Endometrial microvascular endothelial cells (primary cell): ENCODE measurements around the gene DTWD2. TPM values are rescaled to one million over a fixed set of nuclear protein-coding genes. Genes with fewer than 3 reads are reported as not detected.
"Not testable (repeated sequence)": the region's sequence is repeated elsewhere in the genome, so short reads cannot be mapped to it uniquely, and the experiment has no call there.

Experiments used
- in situ Hi-C: cut with HindIII; loops from 2 replicates; pipeline ENCODE4 v1.10.0; 2017; ENCODE audit warnings: low sequenced_read_pairs, low pct_unique_long_range_greater_than_20kb; ENCODE audit errors: inconsistent ontology term
- total RNA-seq: library from RNA; depleted of rRNA; stranded (reverse); fragments of >200 nt; gene quantifications from one replicate; pipeline ENCODE4 v1.2.3, GENCODE V29; 2015; ENCODE audit errors: inconsistent ontology term

The DTWD2 gene
- total RNA-seq, 1 donor from 2014 or later: 0.84 TPM

DNA sequence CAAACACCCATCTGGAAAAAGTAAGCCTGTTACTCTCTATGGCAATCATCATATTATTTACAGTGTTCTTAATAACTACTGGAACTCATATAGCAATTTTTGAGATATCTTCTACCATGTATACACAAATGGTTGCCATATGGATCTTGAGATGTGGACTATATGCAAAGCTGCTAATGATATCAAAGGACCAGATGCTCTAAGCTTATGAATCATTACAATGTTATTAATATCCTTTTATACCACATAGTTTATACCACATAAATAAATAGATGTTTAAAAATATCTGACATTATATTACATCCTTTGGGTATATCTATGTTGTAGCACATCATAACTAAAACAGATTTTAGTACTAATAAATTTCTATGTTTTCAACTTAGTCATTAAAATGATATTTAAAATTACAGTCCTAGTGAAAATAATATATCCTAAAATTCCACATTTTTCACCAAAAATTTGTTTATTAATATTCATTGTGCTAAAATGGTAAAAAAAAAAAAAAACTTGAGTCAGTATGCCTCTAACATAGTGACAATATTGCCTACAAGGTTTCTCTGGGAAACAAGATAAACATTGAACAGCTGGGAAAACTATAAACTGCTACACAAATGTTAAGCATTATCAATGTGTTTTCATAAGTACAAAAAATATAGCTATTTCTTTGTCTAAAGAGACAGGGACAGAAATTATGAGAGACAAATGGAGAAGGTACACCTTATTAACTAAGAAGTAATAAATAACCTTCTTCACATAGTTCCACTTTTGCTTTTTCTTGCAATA is 85.5 kb downstream of the DTWD2 start:
- in situ Hi-C loops: no loop called here

DNA sequence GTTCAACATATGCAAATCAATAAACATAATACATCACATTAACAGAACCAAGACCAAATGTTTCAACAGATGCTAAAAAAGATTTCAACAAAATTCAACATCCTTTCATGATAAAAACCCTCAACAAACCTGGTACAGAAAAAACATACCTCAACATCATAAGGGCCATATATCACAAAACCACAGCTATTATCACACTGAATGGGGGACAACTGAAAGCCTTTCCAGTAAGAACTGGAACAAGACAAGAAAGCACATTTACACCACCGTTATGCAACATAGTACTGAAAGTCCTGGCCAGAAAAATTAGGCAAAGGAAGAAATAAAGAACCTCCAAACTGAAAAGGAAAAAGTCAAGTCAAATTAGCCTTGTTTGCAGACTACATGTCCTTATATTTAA is 93.6 kb downstream of the DTWD2 start:
- in situ Hi-C loops: no loop called here

DNA sequence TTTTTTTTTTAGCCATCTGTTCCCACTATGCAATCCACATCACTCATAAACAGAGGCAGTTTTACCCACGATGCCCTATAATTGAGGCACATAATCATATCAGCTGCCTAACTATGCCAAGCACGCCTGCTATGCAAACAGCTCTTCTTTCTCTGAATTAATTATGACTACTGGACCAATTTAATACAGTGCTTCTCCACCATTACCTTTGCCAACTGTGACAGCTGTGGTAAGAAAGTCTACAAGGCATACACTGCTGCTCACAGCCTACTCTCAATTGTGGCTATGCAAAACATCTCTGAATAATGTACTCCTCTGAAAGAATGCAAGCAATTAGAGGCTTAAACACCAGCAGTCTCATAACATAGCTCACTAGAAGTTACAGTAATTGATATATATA is 97.1 kb downstream of the DTWD2 start:
- in situ Hi-C loops: no loop called here

DNA sequence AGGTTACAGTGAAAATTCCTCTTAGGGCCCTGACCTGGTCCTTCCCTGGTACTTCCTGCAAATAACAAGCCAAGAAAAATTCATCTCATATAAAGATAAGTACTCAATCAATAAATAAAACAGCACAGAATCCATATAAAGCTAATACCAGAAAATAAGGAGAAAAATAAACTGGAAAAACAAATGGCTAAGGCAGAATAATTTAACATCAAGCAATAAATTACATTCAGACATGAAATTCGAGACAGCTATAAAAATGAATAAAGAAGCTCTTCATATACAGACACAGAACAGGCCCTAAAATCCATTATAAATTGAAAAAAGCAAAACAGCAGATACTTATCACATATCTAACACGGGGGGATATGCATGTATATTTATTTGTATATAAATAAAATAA is 99.2 kb downstream of the DTWD2 start:
- in situ Hi-C loops: no loop called here

DNA sequence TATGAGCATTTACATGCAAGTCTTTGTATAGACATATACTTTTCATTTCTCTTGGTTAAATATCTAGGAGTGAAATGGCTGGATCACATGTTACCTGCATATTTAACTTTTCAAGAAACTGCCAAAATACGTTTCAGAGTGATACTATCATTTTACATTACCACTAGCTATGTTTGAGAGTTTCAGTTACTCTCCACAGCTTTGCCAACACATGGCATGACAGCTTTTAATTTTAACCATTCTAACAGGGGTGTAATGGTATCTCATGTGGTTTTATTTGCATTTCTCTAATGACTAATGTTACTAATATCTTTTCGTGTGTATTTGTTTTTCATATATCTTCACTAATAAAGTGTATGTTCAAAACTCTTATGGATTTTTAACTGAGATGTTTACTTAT is 99.8 kb downstream of the DTWD2 start:
- in situ Hi-C loops: no loop called here

DNA sequence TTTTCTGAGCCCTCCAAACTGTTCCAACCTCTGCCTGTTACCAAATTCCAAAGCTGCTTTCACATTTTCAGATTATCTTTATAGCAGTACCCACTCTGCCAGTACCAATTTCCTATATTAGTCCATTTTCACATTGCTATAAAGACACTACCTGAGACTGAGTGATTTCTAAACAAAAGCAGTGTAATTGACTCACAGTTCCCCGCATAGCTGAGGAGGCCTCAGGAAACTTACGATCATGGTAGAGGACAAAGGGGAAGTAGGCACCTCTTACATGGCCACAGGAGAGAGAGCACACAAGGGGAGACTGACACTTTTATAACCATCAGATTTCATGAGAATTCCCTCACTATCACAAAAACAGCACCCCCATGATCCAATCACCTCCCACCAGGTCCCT is 105.0 kb downstream of the DTWD2 start:
- in situ Hi-C loops: no loop called here

DNA sequence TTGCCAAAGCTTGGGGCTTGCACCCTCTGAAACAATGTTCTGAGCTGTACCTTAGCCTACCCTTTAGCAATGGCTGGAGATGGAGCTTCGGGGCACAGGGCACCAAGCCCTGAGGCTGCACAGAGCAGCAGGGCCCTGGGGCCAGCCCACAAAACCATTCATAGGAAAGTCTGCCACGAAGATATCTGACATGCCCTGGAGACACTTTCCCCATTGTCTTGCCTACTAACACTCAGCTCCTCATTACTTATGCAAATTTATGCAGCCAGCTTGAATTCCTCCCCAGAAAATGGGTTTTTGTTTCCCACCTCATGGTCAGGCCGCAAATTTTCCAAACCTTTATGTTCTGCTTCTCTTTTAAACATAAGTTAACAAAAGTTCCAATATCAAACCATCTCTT is 105.7 kb downstream of the DTWD2 start:
- in situ Hi-C loops: no loop called here

DNA sequence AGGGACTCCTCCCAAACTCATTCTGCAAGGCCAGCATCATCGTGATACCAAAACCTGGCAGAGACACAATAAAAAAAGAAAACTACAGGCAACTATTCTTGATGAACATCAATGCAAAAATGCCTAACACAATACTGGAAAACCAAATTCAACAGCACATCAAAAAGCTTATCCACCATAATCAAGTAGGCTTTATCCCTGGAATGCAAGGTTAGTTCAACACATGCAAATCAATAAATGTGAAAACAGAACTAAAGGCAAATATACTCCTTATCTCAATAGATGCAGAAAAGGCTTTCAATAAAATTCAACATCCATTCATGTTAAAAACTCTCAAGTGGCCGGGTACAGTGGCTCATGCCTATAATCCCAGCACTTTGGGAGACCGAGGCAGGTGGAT is 111.5 kb downstream of the DTWD2 start:
- in situ Hi-C loops: not testable (repeated sequence)

DNA sequence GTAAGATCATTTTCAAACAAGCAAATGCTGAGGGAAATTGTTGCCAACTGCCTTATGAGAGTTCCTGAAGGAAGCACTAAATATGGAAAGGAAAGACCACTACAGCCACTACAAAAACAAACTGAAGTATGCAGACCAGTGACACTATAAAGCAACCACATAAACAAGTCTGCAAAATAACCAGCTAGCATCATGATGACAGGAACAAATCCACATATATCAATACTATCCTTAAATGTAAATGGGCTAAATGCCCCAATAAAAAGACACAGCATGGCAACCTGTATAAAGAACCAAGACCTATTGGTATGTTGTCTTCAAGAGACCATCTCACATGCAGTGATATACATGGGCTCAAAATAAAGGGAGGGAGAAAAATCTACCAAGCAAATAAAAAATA is 113.2 kb downstream of the DTWD2 start:
- in situ Hi-C loops: no loop called here

DNA sequence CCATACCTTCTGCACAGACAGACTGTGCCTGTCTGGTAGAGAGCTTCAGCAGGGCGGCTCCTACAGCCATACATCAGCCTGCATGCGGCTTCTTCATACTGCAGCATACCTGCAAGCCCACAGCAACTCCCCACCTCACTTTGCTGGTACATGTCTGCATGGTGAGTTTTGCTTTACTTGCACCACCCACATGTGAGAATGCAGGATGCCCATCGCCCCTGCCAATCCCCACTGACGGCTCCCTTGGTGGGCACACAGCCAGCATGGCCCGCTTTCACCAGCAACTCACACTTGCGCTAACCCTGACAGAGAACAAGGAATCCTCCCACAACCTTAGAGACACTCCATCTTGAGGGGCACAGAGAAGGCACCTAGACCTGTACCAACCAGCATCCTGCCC is 114.9 kb downstream of the DTWD2 start:
- in situ Hi-C loops: no loop called here

DNA sequence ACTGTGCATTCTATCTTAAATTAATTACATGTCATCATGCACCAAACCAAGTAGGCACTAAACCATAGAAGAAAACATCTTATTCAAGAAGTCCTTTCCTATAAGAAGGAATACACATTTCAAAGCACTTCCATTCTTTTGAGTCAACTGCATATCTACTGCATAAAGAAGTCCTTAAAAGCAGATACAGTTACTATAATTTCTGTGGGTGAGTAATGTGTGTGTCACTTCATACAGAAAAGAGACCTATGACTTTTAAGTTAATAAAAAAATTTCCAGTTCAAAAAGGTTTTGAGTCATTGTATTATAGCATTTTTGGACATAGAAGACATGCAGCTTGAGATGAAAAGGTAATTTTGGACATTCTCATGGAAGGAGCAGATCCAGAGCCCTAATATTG is 125.0 kb downstream of the DTWD2 start:
- in situ Hi-C loops: no loop called here

DNA sequence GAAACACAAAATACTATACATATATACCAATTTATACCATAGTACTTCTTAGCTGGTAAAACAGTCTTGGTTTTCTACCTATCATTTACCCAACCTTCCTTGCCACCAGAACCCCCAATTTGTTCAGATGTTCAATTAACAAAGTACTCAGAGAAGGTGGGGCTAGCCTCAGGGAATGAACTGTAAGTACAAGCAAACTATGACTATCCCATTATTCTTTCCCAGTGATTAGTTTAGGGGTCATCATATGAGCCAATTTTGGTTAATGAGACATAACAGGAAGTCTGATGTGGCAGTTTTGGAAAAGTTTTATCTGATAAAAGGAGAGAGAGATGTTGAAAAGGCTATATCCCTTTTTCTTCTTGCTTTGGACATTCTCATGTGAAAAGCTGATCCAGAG is 125.8 kb downstream of the DTWD2 start:
- in situ Hi-C loops: no loop called here

DNA sequence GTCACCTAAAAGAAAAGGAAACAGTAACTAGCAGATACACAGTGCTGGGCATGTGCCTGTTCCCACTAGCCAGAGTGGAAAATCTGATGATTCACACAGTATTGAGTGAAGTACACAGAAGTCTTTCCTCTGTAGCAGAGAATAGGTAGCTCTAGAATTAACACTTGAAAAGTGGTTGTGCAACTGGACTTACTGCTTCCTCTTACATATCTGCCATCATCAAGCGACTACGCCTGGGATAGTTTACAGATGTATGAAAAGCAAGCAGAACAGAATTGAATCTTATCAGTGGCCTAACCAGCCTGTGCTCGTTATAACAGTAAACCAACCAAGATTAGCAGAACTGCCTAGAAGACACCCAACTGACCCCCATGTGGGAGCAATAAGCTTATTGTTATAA is 130.6 kb downstream of the DTWD2 start:
- in situ Hi-C loops: no loop called here

DNA sequence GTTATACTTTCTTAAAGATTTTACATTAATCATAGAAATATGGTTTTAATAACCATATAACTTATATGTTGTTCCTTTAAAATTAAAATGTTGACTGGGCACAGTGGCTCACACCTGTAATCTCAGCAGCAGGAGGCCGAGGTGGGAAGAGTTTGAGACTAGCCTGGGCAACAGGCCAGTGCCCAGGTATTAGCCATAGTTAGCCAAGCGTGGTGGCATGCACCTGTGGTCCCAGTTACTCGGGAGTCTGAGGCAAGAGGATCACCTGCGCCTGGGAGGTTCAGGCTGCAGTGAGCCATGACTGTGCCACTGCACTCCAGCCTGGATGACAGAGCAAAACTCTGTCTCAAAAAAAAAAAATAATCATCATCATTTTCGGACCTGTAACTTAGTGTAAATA is 133.5 kb downstream of the DTWD2 start:
- in situ Hi-C loops: no loop called here

DNA sequence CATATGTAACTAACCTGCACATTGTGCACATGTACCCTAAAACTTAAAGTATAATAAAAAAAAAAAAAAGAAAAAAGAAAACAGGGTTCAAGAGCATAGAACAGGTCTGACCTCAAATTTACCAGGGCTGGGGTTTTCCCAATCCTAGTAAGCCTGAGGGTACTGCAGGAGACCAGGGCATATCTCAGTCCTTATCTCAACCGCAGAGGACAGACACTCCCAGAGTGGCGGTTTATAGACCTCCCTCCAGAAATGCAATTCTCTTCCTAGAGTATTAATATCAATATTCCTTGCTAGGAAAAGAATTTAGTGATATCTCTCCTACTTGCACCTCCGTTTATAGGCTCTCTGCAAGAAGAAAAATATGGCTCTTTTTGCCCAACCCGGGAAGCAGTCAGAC is 136.6 kb downstream of the DTWD2 start:
- in situ Hi-C loops: not testable (repeated sequence)

DNA sequence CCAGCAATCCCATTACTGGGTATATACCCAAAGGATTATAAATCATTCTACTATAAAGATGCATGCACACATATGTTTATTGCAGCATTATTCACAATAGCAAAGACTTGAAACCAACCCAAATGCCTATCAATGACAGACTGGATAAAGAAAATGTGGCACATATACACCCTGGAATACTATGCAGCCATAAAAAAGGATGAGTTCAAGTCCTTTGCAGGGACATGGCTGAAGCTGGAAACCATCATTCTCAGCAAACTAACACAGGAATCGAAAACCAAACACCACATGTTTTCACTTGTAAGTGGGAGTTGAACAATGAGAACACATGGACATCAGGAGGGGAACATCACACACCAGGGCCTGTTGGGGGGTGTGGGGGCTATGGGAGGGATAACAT is 138.8 kb downstream of the DTWD2 start:
- in situ Hi-C loops: not testable (repeated sequence)

DNA sequence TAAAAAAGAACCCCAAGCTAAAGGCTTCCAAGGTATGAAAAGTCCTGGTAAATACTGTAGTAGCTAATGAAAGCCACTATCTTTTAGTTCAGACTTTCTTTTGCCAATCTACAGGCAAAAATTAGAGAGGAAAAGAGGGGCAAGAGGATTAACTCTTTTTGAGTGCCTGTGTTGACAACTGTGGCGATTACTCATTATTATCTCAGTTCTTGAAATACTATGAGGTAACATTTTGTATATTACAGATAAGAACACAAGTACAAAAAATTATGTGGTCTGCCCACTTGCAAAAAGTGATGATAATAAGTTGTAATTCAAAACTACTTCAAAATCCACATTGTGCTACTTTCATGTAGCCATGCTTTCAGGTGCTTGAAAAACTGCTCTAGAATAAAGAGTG is 144.0 kb downstream of the DTWD2 start:
- in situ Hi-C loops: no loop called here

DNA sequence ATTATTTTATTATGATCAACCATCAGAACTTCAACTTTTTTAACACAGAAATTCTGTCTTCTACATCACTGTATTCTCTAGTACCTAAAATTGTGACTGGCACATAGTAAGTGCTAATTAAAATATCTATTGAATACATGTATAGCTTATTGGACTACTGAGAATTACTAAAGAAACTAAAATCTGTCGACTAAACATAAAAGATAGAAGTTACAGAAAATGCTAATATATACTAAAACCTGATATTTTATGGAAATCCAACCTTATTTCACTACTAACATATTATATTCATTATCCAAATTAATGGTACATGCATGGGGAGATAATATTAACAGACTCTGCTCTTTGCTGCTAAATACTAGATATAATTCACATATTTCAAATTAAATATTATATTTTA is 153.6 kb downstream of the DTWD2 start:
- in situ Hi-C loops: no loop called here

DNA sequence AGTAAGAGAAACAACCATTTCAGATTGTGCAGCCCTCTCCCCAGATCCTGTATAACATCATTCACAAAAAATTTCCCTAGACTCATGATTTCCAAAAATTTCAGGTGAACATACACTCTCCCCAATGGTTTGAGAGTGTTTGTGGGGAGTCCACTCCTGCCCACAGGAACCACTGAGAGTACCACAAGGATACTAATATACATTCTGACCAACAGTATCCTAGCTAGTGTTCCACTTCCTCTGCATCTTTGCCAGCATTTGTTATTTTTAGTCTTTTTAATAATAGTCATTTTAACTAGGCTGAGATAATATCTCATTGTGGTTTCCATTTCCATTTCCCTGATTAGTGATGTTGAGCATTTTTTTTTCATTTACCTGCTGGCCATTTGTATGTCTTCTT is 155.4 kb downstream of the DTWD2 start:
- in situ Hi-C loops: no loop called here

DNA sequence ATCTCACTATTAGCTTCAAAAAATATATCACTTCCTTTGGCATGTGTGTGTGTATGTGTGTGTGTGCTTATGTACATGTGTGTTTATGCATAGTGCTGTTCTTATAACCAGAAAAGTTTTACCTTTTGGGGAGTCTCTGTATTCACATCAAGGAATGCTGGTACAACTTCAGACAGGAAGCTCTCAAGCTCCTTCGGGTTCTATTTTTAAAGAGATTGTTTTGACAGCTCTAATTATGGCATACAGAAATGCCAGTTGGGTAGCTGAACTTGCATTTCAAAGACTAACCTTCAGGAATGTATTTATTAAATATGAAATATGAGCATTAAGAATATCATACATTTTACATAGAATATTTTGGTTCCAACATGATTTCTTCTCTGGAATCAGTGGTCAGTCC is 163.1 kb downstream of the DTWD2 start:
- in situ Hi-C loops: no loop called here

DNA sequence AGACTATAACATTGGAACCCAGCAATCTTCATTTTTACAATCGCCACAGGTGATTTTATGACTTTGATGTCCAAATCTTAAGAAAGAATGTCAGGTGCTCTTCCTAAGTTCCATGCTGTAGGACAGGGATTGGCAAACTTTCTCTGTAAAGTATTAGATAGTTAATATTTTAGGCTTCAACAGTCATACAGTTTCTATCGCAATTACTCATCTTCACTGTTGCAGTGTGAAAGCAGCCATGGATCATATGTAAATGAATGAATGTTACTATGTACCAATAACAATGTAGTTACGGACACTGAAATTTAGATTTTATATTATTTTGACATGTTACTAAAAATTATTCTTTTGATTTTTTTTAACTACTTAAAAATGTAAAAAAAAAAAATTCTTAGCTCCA is 169.7 kb downstream of the DTWD2 start:
- in situ Hi-C loops: no loop called here
